GM04504 (cell line): ENCODE results near the gene FAM163A.
"Not testable (repeated sequence)": the region's sequence is repeated elsewhere in the genome, so short reads cannot be mapped to it uniquely, and the experiment has no call there.

Experiments
- DNase-seq: peaks from one replicate; pipeline ENCODE4 v3.0.0-alpha.2; 2012; ENCODE audit warnings: low read depth

FAM163A gene

DNA sequence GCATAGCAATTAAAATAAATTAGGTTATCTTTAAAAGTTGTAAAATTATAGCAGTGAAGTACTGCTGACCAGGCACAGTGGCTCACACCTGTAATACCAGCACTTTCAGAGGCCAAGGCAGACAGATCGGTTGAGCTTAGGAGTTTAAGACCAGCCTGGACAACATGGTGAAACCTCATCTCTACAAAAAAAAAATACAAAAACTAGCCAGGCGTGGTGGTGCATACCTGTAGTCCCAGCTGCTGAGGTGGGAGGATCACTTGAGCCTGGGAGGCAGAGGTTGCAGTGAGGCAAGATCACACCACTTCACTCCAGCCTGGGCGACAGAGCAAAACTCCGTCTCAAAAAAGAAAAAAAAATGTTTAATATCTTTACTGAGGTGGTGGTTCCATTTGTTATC lies 112.7 kb downstream of the FAM163A start:
- not testable (repeated sequence) for DNase-seq

DNA sequence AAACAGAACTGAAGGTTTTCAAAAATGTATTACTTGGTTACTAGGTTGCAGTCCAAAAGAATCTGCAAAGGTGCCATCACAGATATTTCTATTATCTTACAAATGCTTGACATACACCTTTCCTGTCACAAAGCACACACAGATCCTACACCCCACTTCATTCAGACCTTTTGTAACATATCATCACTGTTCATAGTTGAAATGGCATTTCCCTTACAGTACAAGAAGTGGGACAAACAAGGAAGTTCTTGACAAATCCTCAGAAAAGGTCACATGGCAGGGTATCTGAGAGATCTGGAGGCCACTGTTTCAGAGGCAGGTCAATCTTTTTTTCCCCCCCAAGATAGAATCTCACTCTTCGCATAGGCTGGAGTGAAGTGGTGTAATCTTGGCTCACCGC lies 113.2 kb downstream of the FAM163A start:
- no peak for DNase-seq

DNA sequence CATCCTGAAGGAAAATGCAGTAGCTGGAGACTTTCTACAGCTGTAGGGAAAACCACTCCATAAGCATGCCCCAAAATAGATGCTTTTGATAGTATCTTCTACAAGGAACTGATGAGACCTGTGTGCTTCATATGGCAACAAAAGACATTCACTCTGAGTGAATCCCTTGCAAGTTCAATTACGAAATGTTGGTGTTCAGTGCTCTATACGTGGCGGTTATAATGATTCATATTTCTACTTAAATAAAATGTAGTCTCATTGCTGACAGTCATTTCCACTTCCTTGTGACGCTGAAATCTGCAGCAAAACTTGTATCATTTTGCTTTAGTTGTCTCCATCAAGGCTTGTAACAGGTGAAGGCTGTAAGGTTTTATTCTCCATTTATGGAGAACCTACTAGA lies 113.9 kb downstream of the FAM163A start:
- no peak for DNase-seq

DNA sequence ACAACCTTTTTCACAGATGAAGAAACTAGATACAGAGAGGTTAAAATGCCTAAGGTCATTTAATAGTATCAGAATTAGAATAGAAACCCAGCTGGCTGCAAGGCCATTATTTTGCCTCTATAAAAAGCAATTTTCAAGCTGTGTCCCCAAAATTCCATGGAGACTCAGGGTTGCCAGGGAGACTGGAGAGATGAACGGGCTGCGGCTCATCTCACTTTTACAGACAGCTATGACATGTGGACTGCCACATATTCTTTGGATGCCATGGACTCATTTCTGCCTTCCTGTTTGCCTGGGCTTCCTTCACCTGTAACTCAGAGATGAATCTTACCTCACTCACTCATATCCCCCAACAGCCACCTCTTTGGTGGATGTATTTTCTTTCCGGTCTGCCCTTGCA lies 117.6 kb downstream of the FAM163A start:
- no peak for DNase-seq

DNA sequence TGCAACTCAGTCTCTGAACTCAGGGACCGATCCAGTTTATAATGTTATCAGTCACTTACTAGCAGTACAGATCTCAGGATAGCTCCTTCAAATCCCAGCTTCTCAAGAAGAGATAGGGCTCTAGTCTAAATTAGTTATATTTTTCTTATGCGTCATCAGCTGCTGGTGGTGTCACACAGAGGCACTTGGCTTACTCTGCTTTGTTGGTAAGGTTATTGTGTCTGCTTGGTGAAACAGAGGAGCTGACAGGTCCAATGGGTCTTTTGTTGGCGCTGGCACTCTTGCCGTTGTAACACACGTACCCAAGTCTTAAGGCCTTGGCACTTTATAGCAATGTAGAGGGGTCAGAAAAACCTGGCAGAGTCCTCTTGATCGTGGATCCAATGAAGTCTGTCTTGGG lies 122.3 kb downstream of the FAM163A start:
- DNase-seq = no peak
